WTC11 (cell line): ENCODE measurements around the gene KIDINS220. TPM values are rescaled to one million over a fixed set of nuclear protein-coding genes. Genes with fewer than 3 reads are reported as not detected.

Experiments
- ATAC-seq: fragments of 200-7000 bp; cut with Tn5 transposase; 2 replicates; pipeline ENCODE4 v1.10.0; 2021; ENCODE audit warnings: mild to moderate bottlenecking, moderate library complexity
- CTCF ChIA-PET: fragments of 300-600 bp; sonication (Branson Sonifier 250); formaldehyde crosslinking; loops from one replicate; lab custom pipeline; 2021; ENCODE audit warnings: antibody characterized with exemption; lab: Charles Lee
- POLR2A ChIA-PET: fragments of 350-600 bp; sonication (Branson Sonifier 250); formaldehyde crosslinking; loops from one replicate; lab custom pipeline; 2021; ENCODE audit warnings: antibody characterized with exemption; lab: Charles Lee
- DNase-seq: peaks from one replicate; pipeline ENCODE4 v3.0.0; 2021; ENCODE audit warnings: low spot score
- H3K27ac Mint-ChIP-seq: 2 replicates; pipeline ENCODE4 v1.8.0; 2021; ENCODE audit warnings: mixed read lengths
- H3K27me3 Mint-ChIP-seq: 2 replicates; pipeline ENCODE4 v1.8.0; 2021; ENCODE audit warnings: low read depth, mild to moderate bottlenecking, moderate library complexity, mixed read lengths
- H3K36me3 Mint-ChIP-seq: 2 replicates; pipeline ENCODE4 v1.8.0; 2021; ENCODE audit warnings: mixed read lengths
- H3K4me1 Mint-ChIP-seq: 2 replicates; pipeline ENCODE4 v1.8.0; 2022; ENCODE audit warnings: mixed read lengths
- H3K4me3 Mint-ChIP-seq: 2 replicates; pipeline ENCODE4 v1.8.0; 2021; ENCODE audit warnings: mild to moderate bottlenecking, moderate library complexity, mixed read lengths
- H3K9me3 Mint-ChIP-seq: 2 replicates; pipeline ENCODE4 v1.8.0; 2021; ENCODE audit warnings: mixed read lengths
- CREM ChIP-seq: sonication (generic); formaldehyde crosslinking; IDR thresholded peaks from 2 replicates; pipeline ENCODE4 v1.8.1; 2022; ENCODE audit warnings: mild to moderate bottlenecking, missing genetic modification reagents, moderate library complexity
- ELF4 ChIP-seq: sonication (generic); formaldehyde crosslinking; IDR thresholded peaks from 2 replicates; pipeline ENCODE4 v1.8.1; 2022; ENCODE audit warnings: low read depth, mild to moderate bottlenecking, moderate library complexity, missing genetic modification reagents
- ETV6 ChIP-seq: sonication (generic); formaldehyde crosslinking; IDR thresholded peaks from 2 replicates; pipeline ENCODE4 v1.8.1; 2022; ENCODE audit warnings: mild to moderate bottlenecking, missing genetic modification reagents
- FOXK1 ChIP-seq: sonication (generic); formaldehyde crosslinking; IDR thresholded peaks from 2 replicates; pipeline ENCODE4 v1.8.0; 2022; ENCODE audit warnings: mild to moderate bottlenecking, moderate library complexity, missing genetic modification reagents
- GRHL2 ChIP-seq: fragments of 250-450 bp; sonication (Bioruptor Pico); IDR thresholded peaks from 2 replicates; pipeline ENCODE4 v1.8.0; 2022; ENCODE audit warnings: mild to moderate bottlenecking, moderate library complexity; ENCODE audit not compliant: insufficient replicate concordance, severe bottlenecking
- JUN ChIP-seq: sonication (generic); formaldehyde crosslinking; IDR thresholded peaks from 2 replicates; pipeline ENCODE4 v1.8.0; 2023; ENCODE audit warnings: mild to moderate bottlenecking, missing genetic modification reagents
- KAT7 ChIP-seq: sonication (generic); formaldehyde crosslinking; IDR thresholded peaks from 2 replicates; pipeline ENCODE4 v1.8.1; 2023; ENCODE audit warnings: missing genetic modification reagents, mild to moderate bottlenecking, borderline replicate concordance
- NR3C1 ChIP-seq: sonication (generic); formaldehyde crosslinking; conservative IDR thresholded peaks from 2 replicates; pipeline ENCODE4 v1.8.1; 2023; ENCODE audit warnings: low read depth, mild to moderate bottlenecking, missing genetic modification reagents
- OVOL2 ChIP-seq: fragments of 250-450 bp; sonication (Bioruptor Pico); IDR thresholded peaks from 2 replicates; pipeline ENCODE4 v1.9.0; 2021; ENCODE audit warnings: mild to moderate bottlenecking, borderline replicate concordance
- RORB ChIP-seq: fragments of 250-450 bp; sonication (Bioruptor Pico); IDR thresholded peaks from 2 replicates; pipeline ENCODE4 v1.9.0; 2021; ENCODE audit warnings: mild to moderate bottlenecking
- TCF7 ChIP-seq: sonication (generic); formaldehyde crosslinking; IDR thresholded peaks from 2 replicates; pipeline ENCODE4 v1.8.0; 2022; ENCODE audit warnings: mild to moderate bottlenecking, low read depth, missing genetic modification reagents, moderate library complexity
- TEAD4 ChIP-seq: sonication (generic); formaldehyde crosslinking; IDR thresholded peaks from 2 replicates; pipeline ENCODE4 v1.8.0; 2022; ENCODE audit warnings: mild to moderate bottlenecking, missing genetic modification reagents
- ZBTB21 ChIP-seq: sonication (generic); formaldehyde crosslinking; IDR thresholded peaks from 2 replicates; pipeline ENCODE4 v1.8.1; 2023; ENCODE audit warnings: mild to moderate bottlenecking, missing genetic modification reagents, borderline replicate concordance
- ZNF219 ChIP-seq: sonication (generic); formaldehyde crosslinking; IDR thresholded peaks from 2 replicates; pipeline ENCODE4 v1.8.0; 2023; ENCODE audit warnings: missing genetic modification reagents, mild to moderate bottlenecking, borderline replicate concordance
- ZNF232 ChIP-seq: sonication (generic); formaldehyde crosslinking; IDR thresholded peaks from 2 replicates; pipeline ENCODE4 v1.8.0; 2022; ENCODE audit warnings: mild to moderate bottlenecking, missing genetic modification reagents
- ZNF263 ChIP-seq: sonication (generic); formaldehyde crosslinking; IDR thresholded peaks from 2 replicates; pipeline ENCODE4 v1.8.1; 2022; ENCODE audit warnings: low read depth, mild to moderate bottlenecking, moderate library complexity, missing genetic modification reagents
- ZNF396 ChIP-seq: fragments of 250-450 bp; sonication (Bioruptor Pico); IDR thresholded peaks from 2 replicates; pipeline ENCODE4 v1.8.0; 2021; ENCODE audit warnings: mild to moderate bottlenecking, moderate library complexity, borderline replicate concordance
- total RNA-seq: library from RNA; stranded (reverse); gene quantifications from 3 replicates; pipeline ENCODE4 v1.2.3, GENCODE V29; 2021
- TF ChIP-seq, protein P1 (sequence below): fragments of 250-450 bp; sonication (Bioruptor Pico); IDR thresholded peaks from 2 replicates; pipeline ENCODE4 v1.9.0; 2021; ENCODE audit warnings: mild to moderate bottlenecking
- TF ChIP-seq, protein P2 (sequence below): sonication (generic); formaldehyde crosslinking; IDR thresholded peaks from 2 replicates; pipeline ENCODE4 v1.8.1; 2023; ENCODE audit warnings: mild to moderate bottlenecking, missing genetic modification reagents
- TF ChIP-seq, protein P3 (sequence below): sonication (generic); formaldehyde crosslinking; IDR thresholded peaks from 2 replicates; pipeline ENCODE4 v1.8.1; 2023; ENCODE audit warnings: mild to moderate bottlenecking, missing genetic modification reagents, moderate library complexity
- TF ChIP-seq, protein P4 (sequence below): fragments of 250-450 bp; sonication (Bioruptor Pico); IDR thresholded peaks from 2 replicates; pipeline ENCODE4 v1.9.0; 2021; ENCODE audit warnings: mild to moderate bottlenecking

KIDINS220 gene
- total RNA-seq, 1 experiment from 2014 or later: 23.9 TPM

DNA sequence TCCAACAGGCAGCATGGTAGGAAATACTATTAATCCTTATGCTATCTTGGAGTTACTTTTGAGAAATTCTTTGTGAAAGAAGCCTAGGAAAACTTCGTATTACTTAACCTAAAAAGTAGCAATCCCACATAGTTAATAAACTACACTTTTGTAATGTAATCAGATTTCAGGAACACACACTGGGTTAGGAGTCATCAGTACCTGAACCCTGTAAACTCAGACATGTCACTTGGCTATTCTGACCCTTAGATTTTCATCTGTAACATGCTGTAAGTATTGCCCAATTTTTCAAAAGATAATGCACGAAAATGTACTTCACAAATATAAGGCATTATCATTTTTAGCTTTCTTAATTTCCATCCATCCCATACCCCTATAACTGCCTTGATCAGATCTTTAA, 39.0 kb downstream of the KIDINS220 start:
- no peaks in the 10 kb centered on the region for H3K27me3 Mint-ChIP-seq
- no peaks in the 10 kb centered on the region for H3K9me3 Mint-ChIP-seq
- peaks cover 12% of the 10 kb centered on the region for H3K36me3 Mint-ChIP-seq
- TF ChIP-seq TEAD4 (CRISPR knock-in tag): no peak
- no peak for TF ChIP-seq FOXK1 (CRISPR knock-in tag)
- TF ChIP-seq JUN (CRISPR knock-in tag): no peak
- no peak for TF ChIP-seq TCF7 (CRISPR knock-in tag)
- TF ChIP-seq GRHL2 (CRISPR knock-in tag): no peak
- TF ChIP-seq ZNF263 (CRISPR knock-in tag): no peak
- TF ChIP-seq, protein P1, sequence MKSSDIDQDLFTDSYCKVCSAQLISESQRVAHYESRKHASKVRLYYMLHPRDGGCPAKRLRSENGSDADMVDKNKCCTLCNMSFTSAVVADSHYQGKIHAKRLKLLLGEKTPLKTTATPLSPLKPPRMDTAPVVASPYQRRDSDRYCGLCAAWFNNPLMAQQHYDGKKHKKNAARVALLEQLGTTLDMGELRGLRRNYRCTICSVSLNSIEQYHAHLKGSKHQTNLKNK (CRISPR knock-in tag): no peak
- TF ChIP-seq CREM: no peak
- H3K4me3 Mint-ChIP-seq: no peak overlapping the region
- ATAC-seq (no peak), DNase-seq (no peak)
- H3K4me1 Mint-ChIP-seq: no peaks in the 10 kb centered on the region
- CTCF ChIA-PET: no interaction called here
- H3K27ac Mint-ChIP-seq: no peak overlapping the region
- POLR2A ChIA-PET: no interaction called here

DNA sequence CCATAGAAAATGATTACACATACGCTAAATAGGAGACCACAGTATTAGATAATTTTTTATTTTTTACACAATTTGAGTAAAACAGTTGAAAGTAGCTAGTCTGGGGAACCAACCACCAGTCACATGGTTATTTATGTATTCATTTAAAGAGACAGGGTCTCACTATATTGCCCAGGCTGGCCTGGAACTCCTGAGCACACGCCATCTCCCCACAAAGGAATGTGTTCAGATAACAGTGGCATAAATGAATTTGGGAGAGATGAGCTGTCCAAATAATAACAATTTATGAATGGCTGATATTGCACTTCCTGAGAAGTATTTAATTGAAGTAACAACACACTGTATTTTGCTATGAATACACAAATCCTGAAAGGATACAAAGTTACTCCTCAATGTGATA, 39.7 kb downstream of the KIDINS220 start:
- H3K27ac Mint-ChIP-seq: no peak overlapping the region
- H3K27me3 Mint-ChIP-seq: no peaks in the 10 kb centered on the region
- no peak for ATAC-seq
- POLR2A ChIA-PET: no interaction called here
- CTCF ChIA-PET: no interaction called here
- H3K9me3 Mint-ChIP-seq: no peaks in the 10 kb centered on the region
- H3K36me3 Mint-ChIP-seq: peaks cover 10% of the 10 kb centered on the region
- no peak for DNase-seq
- no peak overlapping the region for H3K4me3 Mint-ChIP-seq
- no peaks in the 10 kb centered on the region for H3K4me1 Mint-ChIP-seq
- TF ChIP-seq, protein P2, sequence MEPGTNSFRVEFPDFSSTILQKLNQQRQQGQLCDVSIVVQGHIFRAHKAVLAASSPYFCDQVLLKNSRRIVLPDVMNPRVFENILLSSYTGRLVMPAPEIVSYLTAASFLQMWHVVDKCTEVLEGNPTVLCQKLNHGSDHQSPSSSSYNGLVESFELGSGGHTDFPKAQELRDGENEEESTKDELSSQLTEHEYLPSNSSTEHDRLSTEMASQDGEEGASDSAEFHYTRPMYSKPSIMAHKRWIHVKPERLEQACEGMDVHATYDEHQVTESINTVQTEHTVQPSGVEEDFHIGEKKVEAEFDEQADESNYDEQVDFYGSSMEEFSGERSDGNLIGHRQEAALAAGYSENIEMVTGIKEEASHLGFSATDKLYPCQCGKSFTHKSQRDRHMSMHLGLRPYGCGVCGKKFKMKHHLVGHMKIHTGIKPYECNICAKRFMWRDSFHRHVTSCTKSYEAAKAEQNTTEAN (CRISPR knock-in tag): no peak
- TF ChIP-seq ZNF396 (CRISPR knock-in tag): no peak
- no peak for TF ChIP-seq RORB
- TF ChIP-seq ZNF232 (CRISPR knock-in tag): no peak

DNA sequence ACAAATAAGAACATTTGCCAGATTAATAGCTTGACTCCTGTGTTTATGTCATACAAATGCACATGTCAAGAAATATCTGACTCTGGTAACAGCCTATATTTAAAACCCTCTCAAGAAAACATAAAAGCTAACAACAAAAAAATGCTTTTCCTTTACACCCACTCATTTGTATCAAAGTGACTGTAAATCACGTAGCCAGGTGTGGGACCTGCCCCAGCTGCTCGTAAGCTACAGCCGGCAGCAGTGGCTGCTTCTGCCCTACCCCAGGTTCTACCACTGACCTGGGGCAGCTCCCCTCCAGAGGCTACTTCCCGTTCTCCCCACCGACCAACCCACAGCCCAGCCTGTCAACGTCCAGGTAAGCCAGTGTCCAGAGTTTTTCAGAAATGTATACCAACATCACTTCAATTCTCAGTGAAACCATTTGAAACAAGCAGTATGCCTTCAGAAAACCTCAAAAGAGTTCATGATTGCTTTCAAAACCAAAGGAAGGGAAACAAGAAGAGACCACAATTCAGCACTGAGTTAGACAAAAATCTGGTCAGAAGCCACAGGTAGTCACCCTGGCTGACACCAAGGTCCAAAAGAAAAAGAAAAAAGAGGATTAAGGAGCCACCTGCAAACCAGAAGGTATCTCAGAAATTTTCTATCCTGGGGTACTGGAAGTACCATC, 40.4 kb downstream of the KIDINS220 start:
- Mint-ChIP-seq H3K36me3 (peaks cover 6% of the 10 kb centered on the region), H3K27me3 (no peaks in the 10 kb centered on the region), H3K4me1 (no peaks in the 10 kb centered on the region), H3K4me3 (no peak overlapping the region), H3K9me3 (no peaks in the 10 kb centered on the region), H3K27ac (peak overlapping the region; percentile 54; the same call in 1 of the 2 replicates)
- DNase-seq (no peak), ATAC-seq (no peak)
- CTCF ChIA-PET: no interaction called here
- TF ChIP-seq NR3C1 (no peak), ZBTB21 (CRISPR knock-in tag) (no peak), GRHL2 (CRISPR knock-in tag) (no peak), ELF4 (CRISPR knock-in tag) (no peak)
- POLR2A ChIA-PET: no interaction called here

DNA sequence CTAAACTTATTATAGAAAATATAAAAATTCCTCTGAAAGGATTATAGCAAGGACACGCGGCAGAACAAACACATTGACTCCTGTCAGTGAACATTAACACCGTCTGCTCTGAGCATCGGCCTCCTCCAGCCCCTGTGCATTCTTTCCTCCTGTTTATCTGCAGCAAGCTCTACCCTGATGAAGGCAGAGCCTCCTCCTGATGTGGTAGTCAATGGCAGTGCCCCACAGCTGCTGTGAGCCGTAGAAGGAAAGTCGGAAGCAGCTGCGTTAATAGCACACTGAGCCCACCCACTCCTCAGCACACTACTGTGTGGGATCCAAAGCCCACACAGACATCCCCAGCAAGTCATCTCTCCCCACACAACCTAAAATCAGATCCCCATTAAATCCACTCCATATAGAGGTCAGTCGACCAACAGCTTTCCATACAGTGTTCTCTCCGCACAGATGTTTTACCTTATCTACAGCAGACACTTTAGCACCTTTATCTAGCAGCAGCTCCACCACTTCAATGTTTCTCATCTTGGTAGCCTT, 41.0 kb downstream of the KIDINS220 start:
- no peak overlapping the region for H3K4me3 Mint-ChIP-seq
- no peaks in the 10 kb centered on the region for H3K9me3 Mint-ChIP-seq
- DNase-seq (no peak), ATAC-seq (no peak)
- peaks cover 4% of the 10 kb centered on the region for H3K36me3 Mint-ChIP-seq
- ChIA-PET POLR2A (no interaction called here), CTCF (no interaction called here)
- TF ChIP-seq KAT7 (CRISPR knock-in tag) (no peak), CREM (no peak), ELF4 (CRISPR knock-in tag) (no peak), ETV6 (CRISPR knock-in tag) (no peak), TEAD4 (CRISPR knock-in tag) (no peak), OVOL2 (no peak), ZNF219 (no peak)
- TF ChIP-seq, protein P3, sequence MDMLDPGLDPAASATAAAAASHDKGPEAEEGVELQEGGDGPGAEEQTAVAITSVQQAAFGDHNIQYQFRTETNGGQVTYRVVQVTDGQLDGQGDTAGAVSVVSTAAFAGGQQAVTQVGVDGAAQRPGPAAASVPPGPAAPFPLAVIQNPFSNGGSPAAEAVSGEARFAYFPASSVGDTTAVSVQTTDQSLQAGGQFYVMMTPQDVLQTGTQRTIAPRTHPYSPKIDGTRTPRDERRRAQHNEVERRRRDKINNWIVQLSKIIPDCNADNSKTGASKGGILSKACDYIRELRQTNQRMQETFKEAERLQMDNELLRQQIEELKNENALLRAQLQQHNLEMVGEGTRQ (CRISPR knock-in tag): no peak
- TF ChIP-seq, protein P4, sequence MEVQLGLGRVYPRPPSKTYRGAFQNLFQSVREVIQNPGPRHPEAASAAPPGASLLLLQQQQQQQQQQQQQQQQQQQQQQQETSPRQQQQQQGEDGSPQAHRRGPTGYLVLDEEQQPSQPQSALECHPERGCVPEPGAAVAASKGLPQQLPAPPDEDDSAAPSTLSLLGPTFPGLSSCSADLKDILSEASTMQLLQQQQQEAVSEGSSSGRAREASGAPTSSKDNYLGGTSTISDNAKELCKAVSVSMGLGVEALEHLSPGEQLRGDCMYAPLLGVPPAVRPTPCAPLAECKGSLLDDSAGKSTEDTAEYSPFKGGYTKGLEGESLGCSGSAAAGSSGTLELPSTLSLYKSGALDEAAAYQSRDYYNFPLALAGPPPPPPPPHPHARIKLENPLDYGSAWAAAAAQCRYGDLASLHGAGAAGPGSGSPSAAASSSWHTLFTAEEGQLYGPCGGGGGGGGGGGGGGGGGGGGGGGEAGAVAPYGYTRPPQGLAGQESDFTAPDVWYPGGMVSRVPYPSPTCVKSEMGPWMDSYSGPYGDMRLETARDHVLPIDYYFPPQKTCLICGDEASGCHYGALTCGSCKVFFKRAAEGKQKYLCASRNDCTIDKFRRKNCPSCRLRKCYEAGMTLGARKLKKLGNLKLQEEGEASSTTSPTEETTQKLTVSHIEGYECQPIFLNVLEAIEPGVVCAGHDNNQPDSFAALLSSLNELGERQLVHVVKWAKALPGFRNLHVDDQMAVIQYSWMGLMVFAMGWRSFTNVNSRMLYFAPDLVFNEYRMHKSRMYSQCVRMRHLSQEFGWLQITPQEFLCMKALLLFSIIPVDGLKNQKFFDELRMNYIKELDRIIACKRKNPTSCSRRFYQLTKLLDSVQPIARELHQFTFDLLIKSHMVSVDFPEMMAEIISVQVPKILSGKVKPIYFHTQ (CRISPR knock-in tag): no peak
- no peaks in the 10 kb centered on the region for H3K4me1 Mint-ChIP-seq
- H3K27ac Mint-ChIP-seq: no peak overlapping the region
- no peaks in the 10 kb centered on the region for H3K27me3 Mint-ChIP-seq
